CD14-positive monocyte (primary cell): ENCODE measurements around the gene FIP1L1. TPM values are rescaled to one million over a fixed set of nuclear protein-coding genes. Genes with fewer than 3 reads are reported as not detected.

Experiments
- DNase-seq, 3 donors: peaks; one replicate each; pipeline ENCODE4 v3.0.0-alpha.2; 2011 to 2022
- H2AFZ ChIP-seq: 2 replicates; pipeline ENCODE4 v1.6.0; 2012; ENCODE audit warnings: mild to moderate bottlenecking, low read depth, low read length, inconsistent platforms; ENCODE audit not compliant: insufficient read depth, poor library complexity, severe bottlenecking
- H3K27ac ChIP-seq, 2 donors: 1 replicate in 1 of 2; 2 replicates in 1 of 2; pipeline ENCODE4 v1.5.1; 2012 to 2013; ENCODE audit warnings: low read length in 2 of 2, control low read depth in 1 of 2, inconsistent platforms in 1 of 2, low read depth in 1 of 2, mild to moderate bottlenecking in 1 of 2
- H3K27me3 ChIP-seq, 2 donors: one replicate each; pipeline versions ENCODE4 v1.6.0 to v1.6.1; 2011 to 2013; ENCODE audit warnings: low read length in 2 of 2; ENCODE audit not compliant: control insufficient read depth in 2 of 2, insufficient read depth in 2 of 2
- H3K36me3 ChIP-seq, 2 donors: replicated peaks in 1 of 2; 1 replicate in 1 of 2; 2 replicates in 1 of 2; pipeline versions ENCODE4 v1.5.1 to v1.6.1; 2012 to 2013; ENCODE audit warnings: low read length in 2 of 2, control low read depth in 1 of 2, inconsistent platforms in 1 of 2, mild to moderate bottlenecking in 1 of 2; ENCODE audit not compliant: insufficient read depth in 2 of 2, control insufficient read depth in 1 of 2
- H3K4me1 ChIP-seq, 2 donors: 1 replicate in 1 of 2; 2 replicates in 1 of 2; pipeline versions ENCODE4 v1.5.1 to v1.6.1; 2012 to 2013; ENCODE audit warnings: low read length in 2 of 2, control low read depth in 1 of 2, inconsistent platforms in 1 of 2, mild to moderate bottlenecking in 1 of 2, moderate library complexity in 1 of 2; ENCODE audit not compliant: insufficient read depth in 2 of 2, control insufficient read depth in 1 of 2
- H3K4me2 ChIP-seq: replicated peaks from 2 replicates; pipeline ENCODE3; 2012; ENCODE audit warnings: low read length, moderate library complexity, mild to moderate bottlenecking; ENCODE audit not compliant: poor library complexity, severe bottlenecking; ENCODE audit errors: extremely low read depth
- H3K4me3 ChIP-seq, 3 experiments: fragments of 200-600 bp in 1 of 3; sonication (generic) in 1 of 3; replicated peaks in 1 of 3; 1 replicate in 2 of 3; 2 replicates in 1 of 3; pipeline ENCODE4 v1.5.1; 2011 to 2013; ENCODE audit warnings: low read length in 3 of 3, mild to moderate bottlenecking in 3 of 3, control low read depth in 2 of 3, low read depth in 2 of 3, inconsistent platforms in 1 of 3, moderate library complexity in 1 of 3
- H3K79me2 ChIP-seq: 2 replicates; pipeline ENCODE4 v1.6.0; 2012; ENCODE audit warnings: mild to moderate bottlenecking, control low read depth, inconsistent platforms, low read length, moderate library complexity; ENCODE audit not compliant: insufficient read depth
- H3K9ac ChIP-seq: 2 replicates; pipeline ENCODE4 v1.6.0; 2017; ENCODE audit warnings: low read length, mild to moderate bottlenecking; ENCODE audit not compliant: insufficient read depth, poor library complexity, severe bottlenecking
- H3K9me3 ChIP-seq, 2 donors: replicated peaks in 1 of 2; 1 replicate in 1 of 2; 2 replicates in 1 of 2; pipeline versions ENCODE4 v1.5.1 to v1.6.1; 2012 to 2013; ENCODE audit warnings: low read length in 2 of 2, control low read depth in 1 of 2; ENCODE audit not compliant: control insufficient read depth in 1 of 2, insufficient read depth in 1 of 2
- H4K20me1 ChIP-seq: 2 replicates; pipeline ENCODE4 v1.6.0; 2012; ENCODE audit warnings: mild to moderate bottlenecking, low read length, control low read depth, moderate library complexity; ENCODE audit not compliant: insufficient read depth
- H3K27ac Mint-ChIP-seq, 7 donors: one replicate each; pipeline ENCODE4 v1.8.0; 2020; ENCODE audit warnings: mild to moderate bottlenecking in 7 of 7, mixed read lengths in 7 of 7, moderate library complexity in 6 of 7, inconsistent platforms in 2 of 7
- H3K27me3 Mint-ChIP-seq, 3 donors: one replicate each; pipeline ENCODE4 v1.8.0; 2021 to 2022; ENCODE audit warnings: low read depth in 3 of 3, mild to moderate bottlenecking in 3 of 3, mixed read lengths in 3 of 3, moderate library complexity in 3 of 3, inconsistent platforms in 1 of 3
- H3K36me3 Mint-ChIP-seq, 2 donors: one replicate each; pipeline ENCODE4 v1.8.0; 2020; ENCODE audit warnings: mixed read lengths in 2 of 2, inconsistent platforms in 1 of 2, mild to moderate bottlenecking in 1 of 2
- H3K4me1 Mint-ChIP-seq: one replicate; pipeline ENCODE4 v1.8.0; 2020; ENCODE audit warnings: mild to moderate bottlenecking, mixed read lengths
- H3K4me3 Mint-ChIP-seq, 2 donors: one replicate each; pipeline ENCODE4 v1.8.0; 2020; ENCODE audit warnings: mild to moderate bottlenecking in 2 of 2, mixed read lengths in 2 of 2, moderate library complexity in 1 of 2
- H3K9me3 Mint-ChIP-seq, 7 donors: one replicate each; pipeline ENCODE4 v1.8.0; 2020 to 2022; ENCODE audit warnings: mixed read lengths in 7 of 7, mild to moderate bottlenecking in 6 of 7, moderate library complexity in 6 of 7, inconsistent platforms in 2 of 7
- WGBS: methylation state at CpG from one replicate; pipeline ENCODE4 v1.1.5; 2013; ENCODE audit warnings: missing lambda C conversion rate; ENCODE audit not compliant: insufficient coverage; 5-methylcytosine and 5-hydroxymethylcytosine counted together
- intact Hi-C, 2 donors: fragments of 100-400 bp; cut with micrococcal nuclease; formaldehyde crosslinking; loops; one replicate each; pipeline versions ENCODE4 v1.15.0 to v1.15.1; 2023
- polyA plus RNA-seq, 3 donors: library from polyadenylated mRNA; depleted of rRNA in 1 of 3; unstranded in 2 of 3; stranded (reverse) in 1 of 3; fragments of 300-500 nt in 2 of 3; fragments of >200 nt in 1 of 3; fragmentation: Illumina TruSeq in 2 of 3; gene quantifications; 1 replicate in 2 of 3; 2 replicates in 1 of 3; pipeline ENCODE4 v1.2.3, GENCODE V29; 2012 to 2021
- TF ChIP-seq, protein P1 (sequence below): fragments of 200-600 bp; IDR thresholded peaks from one replicate; pipeline ENCODE4 v1.8.0; 2022; ENCODE audit warnings: antibody characterized with exemption, mild to moderate bottlenecking

FIP1L1 gene
- polyA plus RNA-seq, 3 donors: 14.5 to 36.9 (median 25.4) TPM

DNA sequence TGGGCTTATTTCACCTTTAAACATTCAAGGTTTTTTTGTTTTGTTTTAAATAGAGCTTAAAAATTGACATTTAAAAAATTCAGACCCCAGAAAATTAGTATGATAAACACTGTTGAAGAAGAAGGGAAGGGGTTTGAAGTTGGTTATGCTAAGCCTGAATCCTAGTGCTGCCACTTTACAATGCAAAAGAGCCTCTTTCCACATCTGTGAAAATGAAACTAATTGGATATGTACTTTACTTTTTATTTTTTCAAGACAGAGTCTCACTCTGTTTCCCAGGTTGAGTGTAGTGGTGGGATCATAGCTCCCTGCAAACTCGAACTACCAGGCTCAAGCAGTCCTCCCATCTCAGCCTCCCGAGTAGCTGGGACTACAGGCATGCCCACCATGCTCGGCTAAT lies 41.8 kb downstream of the FIP1L1 start:
- H3K27me3 Mint-ChIP-seq: no peaks in the 10 kb centered on the region
- no peak overlapping the region for H3K4me3 Mint-ChIP-seq
- H3K27me3 ChIP-seq: no peaks in the 10 kb centered on the region
- WGBS: no CpG with 5 or more reads among the region's 3 CpGs
- TF ChIP-seq, protein P1, sequence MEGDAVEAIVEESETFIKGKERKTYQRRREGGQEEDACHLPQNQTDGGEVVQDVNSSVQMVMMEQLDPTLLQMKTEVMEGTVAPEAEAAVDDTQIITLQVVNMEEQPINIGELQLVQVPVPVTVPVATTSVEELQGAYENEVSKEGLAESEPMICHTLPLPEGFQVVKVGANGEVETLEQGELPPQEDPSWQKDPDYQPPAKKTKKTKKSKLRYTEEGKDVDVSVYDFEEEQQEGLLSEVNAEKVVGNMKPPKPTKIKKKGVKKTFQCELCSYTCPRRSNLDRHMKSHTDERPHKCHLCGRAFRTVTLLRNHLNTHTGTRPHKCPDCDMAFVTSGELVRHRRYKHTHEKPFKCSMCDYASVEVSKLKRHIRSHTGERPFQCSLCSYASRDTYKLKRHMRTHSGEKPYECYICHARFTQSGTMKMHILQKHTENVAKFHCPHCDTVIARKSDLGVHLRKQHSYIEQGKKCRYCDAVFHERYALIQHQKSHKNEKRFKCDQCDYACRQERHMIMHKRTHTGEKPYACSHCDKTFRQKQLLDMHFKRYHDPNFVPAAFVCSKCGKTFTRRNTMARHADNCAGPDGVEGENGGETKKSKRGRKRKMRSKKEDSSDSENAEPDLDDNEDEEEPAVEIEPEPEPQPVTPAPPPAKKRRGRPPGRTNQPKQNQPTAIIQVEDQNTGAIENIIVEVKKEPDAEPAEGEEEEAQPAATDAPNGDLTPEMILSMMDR: no peak
- H3K4me1 Mint-ChIP-seq: no peaks in the 10 kb centered on the region
- H3K27ac Mint-ChIP-seq: peak overlapping the region in 1 of 7 donors; percentile 46
- H2AFZ ChIP-seq: no peak overlapping the region
- intact Hi-C loops: no loop called here
- H3K27ac ChIP-seq: no peak overlapping the region
- H3K9ac ChIP-seq: no peak overlapping the region
- H3K36me3 ChIP-seq: peaks cover 21 to 52% of the 10 kb centered on the region in 2 donors
- H3K36me3 Mint-ChIP-seq: peaks cover 22 to 38% of the 10 kb centered on the region in 2 donors
- H3K4me3 ChIP-seq: no peak overlapping the region
- no peak overlapping the region for H3K4me2 ChIP-seq
- H4K20me1 ChIP-seq: peaks cover 1% of the 10 kb centered on the region
- no peaks in the 10 kb centered on the region for H3K9me3 Mint-ChIP-seq
- H3K9me3 ChIP-seq: no peaks in the 10 kb centered on the region
- no peak for DNase-seq
- H3K79me2 ChIP-seq: no peaks in the 10 kb centered on the region
- H3K4me1 ChIP-seq: no peaks in the 10 kb centered on the region

- Histone ChIP-seq H3K27me3 (no peaks in the 10 kb centered on the region), H3K9me3 (no peaks in the 10 kb centered on the region), H3K4me1 (no peaks in the 10 kb centered on the region), H3K27ac (no peak overlapping the region), H3K36me3 (peaks cover 15 to 46% of the 10 kb centered on the region in 2 donors), H2AFZ (no peak overlapping the region), H3K4me3 (no peak overlapping the region), H3K9ac (no peak overlapping the region), H3K4me2 (no peak overlapping the region), H3K79me2 (no peaks in the 10 kb centered on the region), H4K20me1 (no peaks in the 10 kb centered on the region)
- TF ChIP-seq, protein P1: no peak
- Mint-ChIP-seq H3K36me3 (peaks cover 20 to 39% of the 10 kb centered on the region in 2 donors), H3K27me3 (no peaks in the 10 kb centered on the region), H3K27ac (no peak overlapping the region), H3K9me3 (no peaks in the 10 kb centered on the region), H3K4me3 (no peak overlapping the region), H3K4me1 (no peaks in the 10 kb centered on the region)
- intact Hi-C loops: no loop called here
- DNase-seq: no peak
- WGBS: 83% methylated on average over 1 of the region's 2 CpGs
Measured at GRCh38 chr4:53421791-53422190, 44.4 kb downstream of the FIP1L1 start.
